ENCODE results near the gene AHCYL2.

DNA sequence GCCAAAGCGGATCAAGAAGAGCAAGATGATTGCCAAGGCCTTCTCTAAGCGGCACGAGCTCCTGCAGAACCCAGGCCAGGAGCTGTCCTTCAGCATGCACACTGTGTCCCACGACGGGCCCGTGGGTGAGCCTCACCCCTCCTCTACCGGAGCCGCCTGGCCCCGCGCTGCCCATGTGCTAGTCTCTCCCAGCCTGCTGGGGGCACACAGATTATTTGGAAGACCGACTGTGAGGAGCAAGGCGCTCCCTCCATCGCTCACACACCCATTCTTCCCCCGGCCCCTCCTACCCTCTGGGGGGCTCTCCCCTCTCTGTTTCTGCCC is 13.9 kb upstream of the AHCYL2 start:
- TF ChIP-seq, protein P1, sequence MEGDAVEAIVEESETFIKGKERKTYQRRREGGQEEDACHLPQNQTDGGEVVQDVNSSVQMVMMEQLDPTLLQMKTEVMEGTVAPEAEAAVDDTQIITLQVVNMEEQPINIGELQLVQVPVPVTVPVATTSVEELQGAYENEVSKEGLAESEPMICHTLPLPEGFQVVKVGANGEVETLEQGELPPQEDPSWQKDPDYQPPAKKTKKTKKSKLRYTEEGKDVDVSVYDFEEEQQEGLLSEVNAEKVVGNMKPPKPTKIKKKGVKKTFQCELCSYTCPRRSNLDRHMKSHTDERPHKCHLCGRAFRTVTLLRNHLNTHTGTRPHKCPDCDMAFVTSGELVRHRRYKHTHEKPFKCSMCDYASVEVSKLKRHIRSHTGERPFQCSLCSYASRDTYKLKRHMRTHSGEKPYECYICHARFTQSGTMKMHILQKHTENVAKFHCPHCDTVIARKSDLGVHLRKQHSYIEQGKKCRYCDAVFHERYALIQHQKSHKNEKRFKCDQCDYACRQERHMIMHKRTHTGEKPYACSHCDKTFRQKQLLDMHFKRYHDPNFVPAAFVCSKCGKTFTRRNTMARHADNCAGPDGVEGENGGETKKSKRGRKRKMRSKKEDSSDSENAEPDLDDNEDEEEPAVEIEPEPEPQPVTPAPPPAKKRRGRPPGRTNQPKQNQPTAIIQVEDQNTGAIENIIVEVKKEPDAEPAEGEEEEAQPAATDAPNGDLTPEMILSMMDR (conservative IDR thresholded peaks at IDR 0.05; ENCODE audit: low read length): no peak
- no peak for TF ChIP-seq EZH2phosphoT487 (IDR thresholded peaks at IDR 0.05; ENCODE audit: borderline replicate concordance)

Measured in Loucy (cell line).